Ascending aorta (tissue), 2 donors: ENCODE results near the gene TBX5. TPM values are rescaled to one million over a fixed set of nuclear protein-coding genes. Genes with fewer than 3 reads are reported as not detected.

ENCODE experiments used
- DNase-seq, 2 donors: peaks; one replicate each; pipeline ENCODE4 v3.0.0-alpha.2; 2019; ENCODE audit warnings: low spot score in 2 of 2
- H3K27ac ChIP-seq, 2 donors: fragments of 200-600 bp; sonication (generic); one replicate each; pipeline ENCODE4 v1.5.1; 2016 to 2017; ENCODE audit warnings: mild to moderate bottlenecking in 1 of 2
- H3K27me3 ChIP-seq: fragments of 200-600 bp; sonication (generic); one replicate; pipeline ENCODE4 v1.5.1; 2017
- H3K36me3 ChIP-seq, 2 donors: fragments of 200-600 bp; sonication (generic); one replicate each; pipeline ENCODE4 v1.5.1; 2016
- H3K4me1 ChIP-seq, 2 donors: fragments of 200-600 bp; sonication (generic); one replicate each; pipeline ENCODE4 v1.5.1; 2016 to 2017; ENCODE audit warnings: mild to moderate bottlenecking in 1 of 2
- H3K4me3 ChIP-seq, 2 donors: fragments of 200-600 bp; sonication (generic); one replicate each; pipeline ENCODE4 v1.5.1; 2016 to 2017; ENCODE audit warnings: mild to moderate bottlenecking in 1 of 2
- H3K9me3 ChIP-seq, 2 donors: fragments of 200-600 bp; sonication (generic); one replicate each; pipeline ENCODE4 v1.5.1; 2016
- intact Hi-C: fragments of 100-400 bp; cut with DNase I; formaldehyde crosslinking; loops from one replicate; pipeline ENCODE4 v1.15.1; 2023
- total RNA-seq: library from RNA; depleted of rRNA; stranded (reverse); fragments of >200 nt; gene quantifications from one replicate; pipeline ENCODE4 v1.1.0, GENCODE V29; 2016
- TF ChIP-seq, protein P1 (sequence below), 3 experiments: fragments of 200-600 bp in 2 of 3; fragments of 450-650 bp in 1 of 3; sonication (generic) in 2 of 3; IDR thresholded peaks; one replicate each; pipeline ENCODE4 v1.5.1; 2016 to 2019; ENCODE audit warnings: antibody characterized with exemption in 3 of 3, mild to moderate bottlenecking in 1 of 3, moderate library complexity in 1 of 3

Gene TBX5
- total RNA-seq, 1 donor from 2014 or later = not detected

DNA sequence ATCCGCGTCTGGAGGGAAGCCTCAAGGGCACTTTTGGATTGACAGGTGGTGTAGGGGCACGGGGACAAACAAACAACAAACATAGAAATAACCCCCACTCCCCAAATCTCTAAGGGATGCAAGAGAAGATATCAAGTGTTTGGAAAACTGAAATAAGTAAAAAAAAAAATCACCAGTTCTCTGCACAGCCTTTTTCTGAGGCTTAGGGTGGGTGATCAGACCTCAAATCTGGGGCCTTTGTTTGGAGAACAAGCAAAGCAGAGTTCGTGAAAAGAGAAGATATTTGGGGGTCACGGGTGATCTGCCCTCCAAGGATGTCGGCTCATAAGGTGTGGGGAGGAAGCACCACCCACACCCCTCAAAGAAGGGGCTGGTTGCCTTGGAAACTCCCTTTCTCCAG is 10.7 kb downstream of the TBX5 start:
- no peaks in the 10 kb centered on the region for H3K36me3 ChIP-seq
- H3K27me3 ChIP-seq = peaks cover 15% of the 10 kb centered on the region
- intact Hi-C loops = no loop called here
- H3K4me1 ChIP-seq = no peaks in the 10 kb centered on the region
- DNase-seq = no peak
- no peaks in the 10 kb centered on the region for H3K9me3 ChIP-seq
- no peak overlapping the region for H3K27ac ChIP-seq
- TF ChIP-seq, protein P1, sequence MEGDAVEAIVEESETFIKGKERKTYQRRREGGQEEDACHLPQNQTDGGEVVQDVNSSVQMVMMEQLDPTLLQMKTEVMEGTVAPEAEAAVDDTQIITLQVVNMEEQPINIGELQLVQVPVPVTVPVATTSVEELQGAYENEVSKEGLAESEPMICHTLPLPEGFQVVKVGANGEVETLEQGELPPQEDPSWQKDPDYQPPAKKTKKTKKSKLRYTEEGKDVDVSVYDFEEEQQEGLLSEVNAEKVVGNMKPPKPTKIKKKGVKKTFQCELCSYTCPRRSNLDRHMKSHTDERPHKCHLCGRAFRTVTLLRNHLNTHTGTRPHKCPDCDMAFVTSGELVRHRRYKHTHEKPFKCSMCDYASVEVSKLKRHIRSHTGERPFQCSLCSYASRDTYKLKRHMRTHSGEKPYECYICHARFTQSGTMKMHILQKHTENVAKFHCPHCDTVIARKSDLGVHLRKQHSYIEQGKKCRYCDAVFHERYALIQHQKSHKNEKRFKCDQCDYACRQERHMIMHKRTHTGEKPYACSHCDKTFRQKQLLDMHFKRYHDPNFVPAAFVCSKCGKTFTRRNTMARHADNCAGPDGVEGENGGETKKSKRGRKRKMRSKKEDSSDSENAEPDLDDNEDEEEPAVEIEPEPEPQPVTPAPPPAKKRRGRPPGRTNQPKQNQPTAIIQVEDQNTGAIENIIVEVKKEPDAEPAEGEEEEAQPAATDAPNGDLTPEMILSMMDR (IDR thresholded peaks at IDR 0.05) = no peak
- H3K4me3 ChIP-seq = no peak overlapping the region

DNA sequence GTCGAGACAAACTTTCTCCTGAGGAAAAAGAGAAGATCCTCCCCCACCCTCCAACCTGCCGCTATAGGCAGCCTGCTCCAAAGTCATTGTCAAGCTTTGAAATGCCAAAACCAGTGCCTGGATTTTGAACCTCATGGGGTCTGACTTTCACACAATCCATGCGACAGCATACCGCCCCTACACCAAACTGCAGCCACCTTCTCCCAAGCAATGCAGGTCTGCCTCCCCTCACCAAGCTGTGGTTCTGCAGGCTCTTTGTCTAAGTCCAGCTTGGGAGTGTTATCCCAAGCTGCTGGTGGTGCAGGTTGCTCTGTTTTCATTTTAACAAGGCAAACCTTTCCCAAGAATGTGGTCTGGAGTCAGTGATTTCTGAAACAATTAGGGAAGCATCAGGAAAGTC is 12.4 kb downstream of the TBX5 start:
- Histone ChIP-seq H3K27ac (no peak overlapping the region), H3K36me3 (no peaks in the 10 kb centered on the region), H3K9me3 (no peaks in the 10 kb centered on the region), H3K4me1 (no peaks in the 10 kb centered on the region), H3K4me3 (no peak overlapping the region), H3K27me3 (peaks cover 7% of the 10 kb centered on the region)
- DNase-seq = no peak
- intact Hi-C loops = no loop called here
- TF ChIP-seq, protein P1 (IDR thresholded peaks at IDR 0.05) = no peak

DNA sequence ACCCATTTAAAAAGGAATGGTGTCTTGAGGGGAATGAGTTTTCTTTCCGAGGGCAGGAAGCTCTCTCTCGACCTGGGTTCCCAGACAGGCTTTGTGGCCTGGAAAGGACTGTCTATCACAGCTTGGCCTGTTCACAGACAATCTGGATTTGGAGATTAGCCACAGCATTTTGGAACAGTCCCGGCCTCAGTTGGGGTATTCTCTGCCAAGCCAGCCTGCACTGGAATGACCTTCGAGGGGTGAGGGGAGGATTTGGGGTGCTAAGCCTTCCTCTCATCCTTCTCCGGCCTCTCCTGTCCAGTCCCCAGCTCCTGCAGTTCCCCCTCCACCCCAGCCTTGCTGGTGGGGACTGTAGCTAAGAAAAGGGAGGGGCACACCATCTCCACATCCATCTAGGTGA is 13.0 kb downstream of the TBX5 start:
- Histone ChIP-seq H3K4me3 (no peak overlapping the region), H3K27ac (no peak overlapping the region), H3K9me3 (no peaks in the 10 kb centered on the region), H3K27me3 (peaks cover 7% of the 10 kb centered on the region), H3K36me3 (no peaks in the 10 kb centered on the region), H3K4me1 (no peaks in the 10 kb centered on the region)
- TF ChIP-seq, protein P1 (IDR thresholded peaks at IDR 0.05) = no peak
- intact Hi-C loops = no loop called here
- no peak for DNase-seq

DNA sequence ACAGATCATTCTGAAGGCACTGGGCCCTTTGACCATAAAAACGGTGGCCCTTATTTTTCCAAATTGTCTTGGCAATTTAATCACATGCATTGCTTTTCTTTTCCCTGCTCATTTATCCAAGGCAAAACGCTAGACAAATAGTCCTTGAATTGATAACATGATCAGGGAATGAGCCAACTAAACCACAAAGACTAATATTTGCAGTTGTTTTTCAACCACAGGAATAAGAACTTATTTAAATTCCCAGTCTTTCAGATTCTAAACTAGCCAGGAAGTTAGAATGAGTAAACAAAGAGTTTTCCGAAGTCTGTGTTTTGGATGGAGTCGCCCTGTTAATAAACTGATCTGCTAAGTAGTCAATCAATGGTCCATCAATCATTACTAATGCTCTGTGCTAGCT is 14.9 kb downstream of the TBX5 start:
- H3K4me1 ChIP-seq = no peaks in the 10 kb centered on the region
- H3K27me3 ChIP-seq = no peaks in the 10 kb centered on the region
- H3K9me3 ChIP-seq = no peaks in the 10 kb centered on the region
- no peak overlapping the region for H3K27ac ChIP-seq
- no peak for DNase-seq
- intact Hi-C loops = no loop called here
- TF ChIP-seq, protein P1 (IDR thresholded peaks at IDR 0.05) = no peak
- no peak overlapping the region for H3K4me3 ChIP-seq
- H3K36me3 ChIP-seq = no peaks in the 10 kb centered on the region

DNA sequence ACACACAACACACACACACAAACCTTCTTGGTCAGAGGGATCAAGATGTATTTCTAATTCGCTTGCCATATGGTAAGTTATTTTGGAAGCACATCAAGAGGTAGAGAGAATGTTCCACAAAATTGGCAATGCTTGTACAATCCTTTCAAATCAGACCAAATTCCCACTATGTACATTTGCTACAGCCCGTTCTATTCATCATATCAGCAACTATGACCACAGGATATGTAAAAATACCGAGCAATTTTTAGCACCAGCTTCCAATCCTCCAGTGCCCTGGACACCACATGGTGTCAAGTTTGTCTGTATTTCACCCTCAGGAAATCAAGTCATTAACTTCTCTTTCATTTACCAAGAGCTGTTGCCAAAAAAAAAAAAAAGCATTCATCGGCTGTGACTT is 21.2 kb downstream of the TBX5 start:
- Histone ChIP-seq H3K27ac (no peak overlapping the region), H3K36me3 (no peaks in the 10 kb centered on the region), H3K27me3 (no peaks in the 10 kb centered on the region), H3K9me3 (no peaks in the 10 kb centered on the region), H3K4me3 (no peak overlapping the region), H3K4me1 (no peaks in the 10 kb centered on the region)
- no peak for DNase-seq
- intact Hi-C loops = no loop called here
- TF ChIP-seq, protein P1 (IDR thresholded peaks at IDR 0.05) = no peak

DNA sequence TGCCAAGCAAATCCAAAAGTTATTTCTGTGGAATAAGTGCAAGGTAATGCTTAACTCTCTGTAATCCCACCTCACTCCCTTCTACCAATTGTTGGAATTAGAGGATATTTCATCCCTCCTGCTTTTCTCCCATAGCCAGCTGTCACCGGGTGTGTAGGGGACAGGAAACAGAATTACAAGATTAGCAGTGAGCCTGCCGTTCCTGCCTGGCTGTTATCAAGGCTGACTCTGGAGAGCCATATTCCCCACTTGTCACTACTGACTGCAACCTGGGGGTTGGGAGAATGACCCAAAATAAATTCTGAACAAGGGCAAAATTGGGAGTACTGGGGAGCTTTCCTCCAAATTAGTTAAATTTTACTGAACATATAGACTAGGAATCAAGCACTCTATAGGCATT is 24.8 kb downstream of the TBX5 start:
- TF ChIP-seq, protein P1 (IDR thresholded peaks at IDR 0.05) = no peak

More for the DNA sequence above, 24.8 kb downstream of the TBX5 start:
- no peaks in the 10 kb centered on the region for H3K36me3 ChIP-seq
- DNase-seq = no peak
- H3K4me3 ChIP-seq = no peak overlapping the region
- no peaks in the 10 kb centered on the region for H3K27me3 ChIP-seq
- no peak overlapping the region for H3K27ac ChIP-seq
- intact Hi-C loops = no loop called here
- H3K4me1 ChIP-seq = no peaks in the 10 kb centered on the region
- no peaks in the 10 kb centered on the region for H3K9me3 ChIP-seq
